HS-5 (cell line): ENCODE results near the gene LIN9.
A peak's percentile ranks its signal among the peaks of the same experiment; 100 is the strongest.
"Not testable (repeated sequence)": the region's sequence is repeated elsewhere in the genome, so short reads cannot be mapped to it uniquely, and the experiment has no call there.

Experiments
- DNase-seq: peaks from one replicate; pipeline ENCODE4 v3.0.0-alpha.2; 2012; ENCODE audit warnings: low read depth

Gene LIN9

GRCh38 chr1:226274138-226274537 is 34.8 kb downstream of the LIN9 start:
- DNase-seq = no peak

GRCh38 chr1:226272233-226272902 is 36.6 kb downstream of the LIN9 start:
- not testable (repeated sequence) for DNase-seq

GRCh38 chr1:226268421-226269124 is 40.4 kb downstream of the LIN9 start:
- peak; percentile 8 for DNase-seq

GRCh38 chr1:226261818-226262217 is 47.1 kb downstream of the LIN9 start:
- no peak for DNase-seq

GRCh38 chr1:226255380-226255779 is 53.6 kb downstream of the LIN9 start:
- no peak for DNase-seq

GRCh38 chr1:226253933-226254332 is 55.0 kb downstream of the LIN9 start:
- no peak for DNase-seq

GRCh38 chr1:226252841-226253240 is 56.1 kb downstream of the LIN9 start:
- DNase-seq = not testable (repeated sequence)

- no peak for DNase-seq
Measured at GRCh38 chr1:226250511-226250910, 58.5 kb downstream of the LIN9 start.

- DNase-seq = no peak
Measured at GRCh38 chr1:226248796-226249195, 60.2 kb downstream of the LIN9 start.

GRCh38 chr1:226248091-226248490 is 60.9 kb downstream of the LIN9 start:
- DNase-seq = no peak

- DNase-seq = no peak
Measured at GRCh38 chr1:226239421-226239820, 69.5 kb downstream of the LIN9 start.

- DNase-seq = no peak
Measured at GRCh38 chr1:226236826-226237225, 72.1 kb downstream of the LIN9 start.

- no peak for DNase-seq
Measured at GRCh38 chr1:226233806-226234205, 75.2 kb downstream of the LIN9 start.

GRCh38 chr1:226233293-226233692 is 75.7 kb downstream of the LIN9 start:
- no peak for DNase-seq

GRCh38 chr1:226226601-226227000 is 82.4 kb downstream of the LIN9 start:
- no peak for DNase-seq

GRCh38 chr1:226223786-226224244 is 85.1 kb downstream of the LIN9 start:
- no peak for DNase-seq

GRCh38 chr1:226223157-226223785 is 85.7 kb downstream of the LIN9 start, which contains the start of gene MIXL1:
TSS of gene MIXL1 (plus strand) at chr1:226223664. CDS start at chr1:226223682, 18 bp downstream.
- no peak for DNase-seq

GRCh38 chr1:226222686-226223085 is 86.3 kb downstream of the LIN9 start:
- DNase-seq = no peak

- DNase-seq = no peak
Measured at GRCh38 chr1:226220473-226221189, 88.3 kb downstream of the LIN9 start.

- no peak for DNase-seq
Measured at GRCh38 chr1:226217273-226217672, 91.7 kb downstream of the LIN9 start.

GRCh38 chr1:226216056-226216455 is 92.9 kb downstream of the LIN9 start:
- DNase-seq = no peak

- no peak for DNase-seq
Measured at GRCh38 chr1:226215239-226215638, 93.7 kb downstream of the LIN9 start.
